HG02938 (cell line): ENCODE measurements around the gene EIF4EBP2.

Experiments
- ATAC-seq: cut with Tn5 transposase; IDR thresholded peaks from one replicate; pipeline ENCODE4 v1.9.1; 2021; ENCODE audit warnings: mild to moderate bottlenecking, moderate library complexity; ENCODE audit not compliant: unreplicated experiment

EIF4EBP2 gene

GRCh38 chr10:70404036-70404786, at the start of gene EIF4EBP2:
TSS of gene EIF4EBP2 (plus strand) at chr10:70404145. CDS start at chr10:70404402, 257 bp downstream.
- ATAC-seq, result peak; percentile 80

- peak; percentile 36 for ATAC-seq
These were observed 49.4 kb upstream of the EIF4EBP2 start for GRCh38 chr10:70354556-70354955.

GRCh38 chr10:70355051-70356021, 48.6 kb upstream of the EIF4EBP2 start:
- peak; percentile 55 for ATAC-seq

- no peak for ATAC-seq
These were observed 46.4 kb upstream of the EIF4EBP2 start for GRCh38 chr10:70357565-70357964.

GRCh38 chr10:70358446-70358845, 45.5 kb upstream of the EIF4EBP2 start:
- ATAC-seq, result no peak

GRCh38 chr10:70359017-70359550, 44.9 kb upstream of the EIF4EBP2 start:
- no peak for ATAC-seq

- no peak for ATAC-seq
These were observed 43.7 kb upstream of the EIF4EBP2 start for GRCh38 chr10:70360215-70360614.

- ATAC-seq, result no peak
These were observed 41.6 kb upstream of the EIF4EBP2 start for GRCh38 chr10:70362328-70362727.

GRCh38 chr10:70363292-70363691, 40.7 kb upstream of the EIF4EBP2 start:
- no peak for ATAC-seq

GRCh38 chr10:70363971-70364771, 39.8 kb upstream of the EIF4EBP2 start:
- peak; percentile 81 for ATAC-seq

- no peak for ATAC-seq
These were observed 39.2 kb upstream of the EIF4EBP2 start for GRCh38 chr10:70364772-70365091.

GRCh38 chr10:70367195-70367796, 36.6 kb upstream of the EIF4EBP2 start:
- ATAC-seq, result no peak

- no peak for ATAC-seq
These were observed 35.0 kb upstream of the EIF4EBP2 start for GRCh38 chr10:70368774-70369482.

GRCh38 chr10:70369498-70370018, 34.4 kb upstream of the EIF4EBP2 start:
- ATAC-seq, result no peak

GRCh38 chr10:70370766-70371165, 33.2 kb upstream of the EIF4EBP2 start:
- ATAC-seq, result no peak

GRCh38 chr10:70371846-70372245, 32.1 kb upstream of the EIF4EBP2 start:
- ATAC-seq, result no peak

GRCh38 chr10:70374775-70375614, 28.9 kb upstream of the EIF4EBP2 start:
- ATAC-seq, result no peak
